ENCODE measurements around the gene PAPSS2.

GRCh38 chr10:87651801-87652200 lies 7.9 kb upstream of the PAPSS2 start:
- TF ChIP-seq POLR2A (IDR thresholded peaks at IDR 0.05), result no peak
- TF ChIP-seq CTCF (IDR thresholded peaks at IDR 0.05), result no peak

Data from body of pancreas (tissue), 4 donors.